ENCODE data around the gene APLN.

APLN gene

GRCh38 chrX:129600981-129601424 is 53.8 kb downstream of the APLN start:
- H3K27ac ChIP-seq (ENCODE audit: insufficient read depth, low read depth, low read length, poor library complexity, severe bottlenecking): no peak overlapping the region
- H3K27me3 ChIP-seq (ENCODE audit: control insufficient read depth, insufficient read depth, low read length, poor library complexity, severe bottlenecking): no peaks in the 10 kb centered on the region
- 50 to 53% methylated on average over 10 to 11 of the region's 11 CpGs for WGBS, 2 experiments
- peaks cover 9% of the 10 kb centered on the region for H3K4me1 ChIP-seq (ENCODE audit: control insufficient read depth, insufficient read depth, low read length)
- H3K36me3 ChIP-seq (ENCODE audit: control insufficient read depth, insufficient read depth, low read length): no peaks in the 10 kb centered on the region
- no peak overlapping the region for H3K4me3 ChIP-seq (ENCODE audit: insufficient read depth, low read depth, low read length)
- no peaks in the 10 kb centered on the region for H3K9me3 ChIP-seq (ENCODE audit: control insufficient read depth, low read length)

DNA sequence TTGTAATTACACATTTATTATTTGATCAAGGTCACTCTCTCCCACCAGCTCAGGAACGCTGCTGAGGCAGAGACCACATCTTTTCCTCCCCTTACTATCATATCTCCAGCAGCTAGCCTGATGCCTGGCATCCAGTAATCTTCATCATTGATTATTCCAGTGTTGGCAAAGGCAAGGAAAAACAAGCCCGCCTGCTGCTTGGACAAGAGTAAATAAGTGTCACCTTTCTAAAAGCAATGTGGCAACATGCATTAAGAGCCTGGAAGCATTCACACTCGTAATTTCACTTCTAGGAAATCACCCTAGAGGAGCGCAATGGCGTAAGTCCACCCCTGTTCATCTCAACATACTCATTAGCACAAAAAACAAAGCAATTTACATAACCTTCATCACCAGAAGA is 54.8 kb downstream of the APLN start:
- Histone ChIP-seq H3K9me3 (ENCODE audit: control insufficient read depth, low read length) (no peaks in the 10 kb centered on the region), H3K36me3 (ENCODE audit: control insufficient read depth, insufficient read depth, low read length) (no peaks in the 10 kb centered on the region), H3K27ac (ENCODE audit: insufficient read depth, low read depth, low read length, poor library complexity, severe bottlenecking) (no peak overlapping the region), H3K4me3 (ENCODE audit: insufficient read depth, low read depth, low read length) (no peak overlapping the region), H3K4me1 (ENCODE audit: control insufficient read depth, insufficient read depth, low read length) (peaks cover 9% of the 10 kb centered on the region), H3K27me3 (ENCODE audit: control insufficient read depth, insufficient read depth, low read length, poor library complexity, severe bottlenecking) (no peaks in the 10 kb centered on the region)
- 92 to 95% methylated on average over 4 to 5 of the region's 5 CpGs for WGBS, 2 experiments

DNA sequence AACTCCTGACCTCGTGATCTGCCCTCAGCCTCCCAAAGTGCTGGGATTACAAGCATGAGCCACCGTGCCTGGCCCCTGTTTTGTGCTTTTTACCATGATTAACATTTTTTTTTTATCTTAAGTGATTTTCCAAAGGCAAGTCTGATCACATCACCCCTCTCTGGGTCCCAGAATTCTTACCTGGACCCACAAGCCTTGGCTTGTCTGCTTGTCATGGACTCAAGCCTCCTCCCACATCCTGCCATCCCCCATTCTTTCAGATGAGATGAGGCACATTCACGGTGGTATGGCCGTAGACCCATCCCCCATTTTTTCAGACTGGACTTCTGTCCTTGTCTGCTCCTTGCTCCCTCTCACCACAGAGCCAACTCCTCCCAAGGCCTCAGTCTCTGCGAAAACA is 55.3 kb downstream of the APLN start:
- Histone ChIP-seq H3K9me3 (ENCODE audit: control insufficient read depth, low read length) (no peaks in the 10 kb centered on the region), H3K4me3 (ENCODE audit: insufficient read depth, low read depth, low read length) (no peak overlapping the region), H3K27ac (ENCODE audit: insufficient read depth, low read depth, low read length, poor library complexity, severe bottlenecking) (no peak overlapping the region), H3K27me3 (ENCODE audit: control insufficient read depth, insufficient read depth, low read length, poor library complexity, severe bottlenecking) (no peaks in the 10 kb centered on the region), H3K36me3 (ENCODE audit: control insufficient read depth, insufficient read depth, low read length) (no peaks in the 10 kb centered on the region), H3K4me1 (ENCODE audit: control insufficient read depth, insufficient read depth, low read length) (peaks cover 9% of the 10 kb centered on the region)
- WGBS, 2 experiments: 80 to 90% methylated on average over 5 of the region's 5 CpGs

DNA sequence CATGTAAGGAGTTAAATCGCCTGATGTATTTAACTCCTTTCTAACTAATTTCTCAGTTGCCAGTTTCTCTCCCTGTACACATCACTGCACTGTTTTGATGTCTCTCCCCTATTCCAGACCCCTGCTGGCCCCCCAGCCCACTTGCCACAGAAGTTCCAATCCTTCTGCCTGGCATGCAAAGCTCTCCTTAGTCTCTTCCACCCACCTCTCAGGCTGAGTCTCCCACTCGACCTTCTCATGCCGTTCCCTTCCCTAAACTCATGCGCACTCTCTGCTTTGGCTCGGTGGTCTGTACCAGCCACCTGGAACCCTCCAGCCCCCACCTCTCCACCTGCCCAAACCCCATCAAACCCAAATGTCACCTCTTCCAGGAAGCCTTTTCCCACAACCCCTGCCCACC is 56.9 kb downstream of the APLN start:
- Histone ChIP-seq H3K27ac (ENCODE audit: insufficient read depth, low read depth, low read length, poor library complexity, severe bottlenecking) (no peak overlapping the region), H3K9me3 (ENCODE audit: control insufficient read depth, low read length) (no peaks in the 10 kb centered on the region), H3K4me3 (ENCODE audit: insufficient read depth, low read depth, low read length) (no peak overlapping the region), H3K27me3 (ENCODE audit: control insufficient read depth, insufficient read depth, low read length, poor library complexity, severe bottlenecking) (no peaks in the 10 kb centered on the region), H3K4me1 (ENCODE audit: control insufficient read depth, insufficient read depth, low read length) (peaks cover 9% of the 10 kb centered on the region), H3K36me3 (ENCODE audit: control insufficient read depth, insufficient read depth, low read length) (no peaks in the 10 kb centered on the region)
- 79 to 80% methylated on average over 5 of the region's 5 CpGs for WGBS, 2 experiments

DNA sequence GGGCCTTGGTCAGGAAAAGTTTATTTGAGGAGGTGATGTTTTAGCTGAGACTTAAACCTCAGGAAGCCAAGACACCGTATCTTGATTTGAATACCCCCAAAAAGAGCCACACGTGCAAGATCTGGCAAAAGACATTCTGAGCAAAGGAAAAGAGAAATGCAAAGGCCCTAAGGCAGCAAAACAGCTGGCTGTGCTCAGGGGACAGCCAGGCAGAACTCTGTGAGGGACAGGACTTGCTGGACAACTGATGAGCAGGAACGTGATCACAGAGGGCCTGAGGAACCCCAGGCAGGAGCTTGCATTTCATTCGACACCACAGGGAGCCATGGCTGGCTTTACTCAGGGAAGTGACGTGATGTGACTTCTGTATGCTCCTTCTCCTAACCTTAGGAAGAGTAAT is 58.7 kb downstream of the APLN start:
- H3K4me1 ChIP-seq (ENCODE audit: control insufficient read depth, insufficient read depth, low read length): no peaks in the 10 kb centered on the region
- 76 to 81% methylated on average over 5 of the region's 5 CpGs for WGBS, 2 experiments
- H3K4me3 ChIP-seq (ENCODE audit: insufficient read depth, low read depth, low read length): no peak overlapping the region
- no peaks in the 10 kb centered on the region for H3K27me3 ChIP-seq (ENCODE audit: control insufficient read depth, insufficient read depth, low read length, poor library complexity, severe bottlenecking)
- no peaks in the 10 kb centered on the region for H3K36me3 ChIP-seq (ENCODE audit: control insufficient read depth, insufficient read depth, low read length)
- H3K9me3 ChIP-seq (ENCODE audit: control insufficient read depth, low read length): no peaks in the 10 kb centered on the region
- no peak overlapping the region for H3K27ac ChIP-seq (ENCODE audit: insufficient read depth, low read depth, low read length, poor library complexity, severe bottlenecking)
